ENCODE data around the gene LCN6. TPM values are rescaled to one million over a fixed set of nuclear protein-coding genes. Genes with fewer than 3 reads are reported as not detected.
A peak's percentile ranks its signal among the peaks of the same experiment; 100 is the strongest.

Gene LCN6
- total and polyA plus RNA-seq, 8 donors = 1.1 to 25.6 (median 4.2) TPM; not detected in 2

DNA sequence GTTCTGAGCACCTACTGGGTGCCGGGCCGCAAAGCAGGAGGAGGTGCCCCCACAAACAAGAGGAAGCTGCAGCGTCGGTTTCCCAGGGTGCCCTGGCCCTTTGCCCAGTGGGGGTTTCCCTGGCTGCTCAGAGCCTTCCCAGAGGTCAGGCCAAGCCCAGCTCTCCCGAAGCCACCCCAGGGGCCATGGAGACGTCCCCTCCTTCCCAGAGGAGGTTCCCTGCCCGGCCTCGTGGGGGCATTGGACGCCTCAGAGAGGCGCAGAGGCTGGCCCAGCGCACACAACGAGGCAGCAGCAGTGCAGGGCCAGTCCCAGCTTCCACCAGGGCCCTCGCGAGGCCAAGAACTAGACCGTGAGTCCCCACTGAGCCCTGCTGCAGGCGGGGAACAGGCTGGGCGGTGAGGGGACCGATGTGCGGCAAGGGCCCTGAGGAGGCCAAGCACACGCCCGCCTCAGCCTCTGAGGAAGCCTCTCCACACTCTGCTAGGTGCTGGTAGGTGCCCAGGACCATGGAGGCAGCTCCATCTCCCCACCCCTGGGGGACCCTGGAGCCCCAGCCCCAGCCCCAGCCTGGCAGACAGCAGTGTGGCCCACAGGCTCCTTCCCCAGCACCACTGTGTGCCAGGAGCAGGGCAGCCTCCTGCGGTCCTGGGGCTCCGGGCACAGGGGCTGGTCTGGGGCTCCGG lies 29.0 kb downstream of the LCN6 start:
- intact Hi-C loops (cut with DNase I) = loop anchor here in 1 of 3 donors (10.0 kb wide), 1 partner anchor 235 kb away; the partner anchor contains the start of gene SEC16A
- H3K27me3 ChIP-seq = no peaks in the 10 kb centered on the region
- TF ChIP-seq, protein P1, sequence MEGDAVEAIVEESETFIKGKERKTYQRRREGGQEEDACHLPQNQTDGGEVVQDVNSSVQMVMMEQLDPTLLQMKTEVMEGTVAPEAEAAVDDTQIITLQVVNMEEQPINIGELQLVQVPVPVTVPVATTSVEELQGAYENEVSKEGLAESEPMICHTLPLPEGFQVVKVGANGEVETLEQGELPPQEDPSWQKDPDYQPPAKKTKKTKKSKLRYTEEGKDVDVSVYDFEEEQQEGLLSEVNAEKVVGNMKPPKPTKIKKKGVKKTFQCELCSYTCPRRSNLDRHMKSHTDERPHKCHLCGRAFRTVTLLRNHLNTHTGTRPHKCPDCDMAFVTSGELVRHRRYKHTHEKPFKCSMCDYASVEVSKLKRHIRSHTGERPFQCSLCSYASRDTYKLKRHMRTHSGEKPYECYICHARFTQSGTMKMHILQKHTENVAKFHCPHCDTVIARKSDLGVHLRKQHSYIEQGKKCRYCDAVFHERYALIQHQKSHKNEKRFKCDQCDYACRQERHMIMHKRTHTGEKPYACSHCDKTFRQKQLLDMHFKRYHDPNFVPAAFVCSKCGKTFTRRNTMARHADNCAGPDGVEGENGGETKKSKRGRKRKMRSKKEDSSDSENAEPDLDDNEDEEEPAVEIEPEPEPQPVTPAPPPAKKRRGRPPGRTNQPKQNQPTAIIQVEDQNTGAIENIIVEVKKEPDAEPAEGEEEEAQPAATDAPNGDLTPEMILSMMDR (IDR thresholded peaks at IDR 0.05) = no peak
- H3K9me3 ChIP-seq = no peaks in the 10 kb centered on the region
- no peak overlapping the region for H3K27ac ChIP-seq
- ATAC-seq = peak in 3 of 4 donors; percentile 13 to 36 (median 26)
- FAIRE-seq = no peak
- H3K36me3 ChIP-seq = peaks cover 0 to 20% (median 13%) of the 10 kb centered on the region in 3 donors
- WGBS, 2 donors = 60 to 72% methylated on average over 24 of the region's 24 CpGs
- H3K4me1 ChIP-seq = no peaks in the 10 kb centered on the region
- H3K4me3 ChIP-seq = no peak overlapping the region
- peak in 4 of 6 donors; percentile 37 to 85 (median 65) for DNase-seq

DNA sequence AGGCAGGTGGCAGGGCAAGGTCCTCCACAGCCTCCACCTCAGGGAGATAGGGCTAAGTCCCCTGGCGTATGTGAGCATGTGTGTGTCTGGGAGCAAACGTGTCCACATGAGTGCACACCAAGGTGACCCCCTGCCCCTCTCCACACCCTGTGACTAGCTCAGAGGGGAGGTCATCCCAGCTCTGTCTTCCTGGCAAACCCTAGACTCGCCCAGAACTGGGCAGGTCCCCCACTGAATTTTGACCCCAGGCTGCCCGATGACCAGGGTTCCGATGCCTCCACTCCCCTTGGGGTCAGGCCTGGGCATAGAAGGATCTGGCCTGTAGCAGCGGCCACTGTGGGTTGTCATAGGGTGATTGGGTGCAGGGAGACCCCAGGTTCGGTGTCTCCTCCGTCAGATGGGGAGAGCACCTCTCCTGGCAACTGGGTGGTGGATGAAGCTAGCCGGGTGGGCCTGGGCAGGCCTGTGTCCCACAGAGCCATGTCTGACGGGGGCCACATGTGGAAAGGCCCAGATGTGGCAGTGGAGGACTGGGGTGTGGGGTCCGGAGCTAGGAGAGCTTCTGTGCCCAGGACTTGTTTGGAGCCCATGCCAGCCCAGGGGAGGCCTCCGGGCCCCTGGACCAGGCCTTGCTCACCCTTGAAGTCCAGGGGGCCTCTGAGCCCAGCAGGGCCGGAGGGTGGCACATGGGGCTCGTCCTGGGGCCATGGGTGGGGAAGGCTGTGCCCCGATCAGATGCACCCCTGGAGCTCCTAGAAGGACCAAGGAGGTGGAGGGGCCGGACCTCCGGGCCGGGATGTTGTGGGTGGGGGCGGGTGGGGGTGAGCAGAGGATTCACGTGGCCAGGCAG lies 29.8 kb downstream of the LCN6 start:
- no peaks in the 10 kb centered on the region for H3K27me3 ChIP-seq
- H3K27ac ChIP-seq = no peak overlapping the region
- no peaks in the 10 kb centered on the region for H3K9me3 ChIP-seq
- WGBS, 2 donors = 78 to 79% methylated on average over 20 of the region's 20 CpGs
- H3K4me3 ChIP-seq = no peak overlapping the region
- TF ChIP-seq, protein P1 (IDR thresholded peaks at IDR 0.05) = no peak
- no peaks in the 10 kb centered on the region for H3K4me1 ChIP-seq
- DNase-seq (peak in 3 of 6 donors; percentile 23 to 72 (median 35)), FAIRE-seq (no peak), ATAC-seq (no peak)
- intact Hi-C loops (cut with DNase I) = loop anchor here in 1 of 3 donors (10.0 kb wide), 1 partner anchor 234 kb away; the partner anchor contains the start of gene SEC16A
- H3K36me3 ChIP-seq = peaks cover 0 to 12% (median 6%) of the 10 kb centered on the region in 3 donors

DNA sequence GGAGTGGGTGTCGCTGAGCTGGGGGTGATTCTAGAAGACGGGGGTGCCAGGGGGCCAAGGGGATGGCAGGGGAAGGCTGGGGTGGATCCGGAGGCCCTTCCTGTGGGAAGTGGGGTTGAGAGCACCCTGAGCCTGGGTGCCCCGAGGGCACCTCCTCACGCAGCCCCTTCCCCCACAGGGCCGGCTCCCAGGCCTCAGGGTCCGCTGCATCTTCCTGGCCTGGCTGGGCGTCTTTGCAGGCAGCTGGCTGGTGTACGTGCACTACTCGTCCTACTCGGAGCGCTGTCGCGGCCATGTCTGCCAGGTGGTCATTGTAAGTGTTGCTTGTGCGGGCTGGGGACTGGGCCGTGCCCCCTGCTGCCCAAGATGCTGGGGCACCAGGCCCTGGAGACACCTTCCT lies 30.9 kb downstream of the LCN6 start:
- DNase-seq (no peak), ATAC-seq (no peak), FAIRE-seq (no peak)
- Histone ChIP-seq H3K4me3 (no peak overlapping the region), H3K27me3 (no peaks in the 10 kb centered on the region), H3K27ac (no peak overlapping the region), H3K9me3 (no peaks in the 10 kb centered on the region), H3K4me1 (peaks cover 0 to 3% (median 0%) of the 10 kb centered on the region in 3 donors), H3K36me3 (peaks cover 0 to under 1% (median 0%) of the 10 kb centered on the region in 3 donors)
- intact Hi-C loops (cut with DNase I) = loop anchor here in 1 of 3 donors (10.0 kb wide), 1 partner anchor 233 kb away; the partner anchor contains the start of gene SEC16A
- 89% methylated on average over 15 to 16 of the region's 16 CpGs for WGBS, 2 donors
- TF ChIP-seq, protein P1 (IDR thresholded peaks at IDR 0.05) = no peak

DNA sequence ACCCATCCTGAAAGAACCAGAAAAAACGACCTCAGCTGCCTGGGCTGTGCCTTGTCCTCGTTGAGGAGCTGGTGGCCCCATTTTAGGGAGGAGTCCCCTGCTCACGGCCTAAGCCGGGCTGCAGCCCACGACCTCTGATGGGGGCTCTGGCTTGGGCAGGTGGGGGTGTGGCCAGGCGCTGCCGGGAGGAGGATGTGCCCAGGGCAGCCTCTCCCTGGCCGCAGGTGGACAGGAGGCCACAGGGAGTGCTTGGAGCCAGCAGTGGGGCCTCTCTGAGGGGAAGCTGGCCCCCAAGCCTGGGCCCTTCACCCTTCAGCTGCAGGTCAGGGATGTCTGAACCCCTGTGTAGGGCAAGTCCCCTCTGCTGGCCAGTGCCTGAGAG lies 33.4 kb downstream of the LCN6 start:
- Histone ChIP-seq H3K4me3 (no peak overlapping the region), H3K9me3 (no peaks in the 10 kb centered on the region), H3K27me3 (no peaks in the 10 kb centered on the region), H3K36me3 (no peaks in the 10 kb centered on the region), H3K4me1 (peaks cover 0 to 6% (median 3%) of the 10 kb centered on the region in 3 donors), H3K27ac (no peak overlapping the region)
- DNase-seq (no peak), FAIRE-seq (no peak), ATAC-seq (no peak)
- intact Hi-C loops (cut with DNase I) = loop anchor here in 1 of 3 donors (10.0 kb wide), 1 partner anchor 230 kb away; the partner anchor contains the start of gene SEC16A
- TF ChIP-seq, protein P1 (IDR thresholded peaks at IDR 0.05) = no peak
- 72 to 74% methylated on average over 8 of the region's 8 CpGs for WGBS, 2 donors

Data from pancreas (tissue), 10 donors.